GM19238 (cell line): ENCODE results near the gene AK1.
"Not testable (repeated sequence)": the region's sequence is repeated elsewhere in the genome, so short reads cannot be mapped to it uniquely, and the experiment has no call there.

Experiments used
- DNase-seq: peaks from one replicate; pipeline ENCODE4 v3.0.0; 2011; ENCODE audit warnings: low spot score; ENCODE audit not compliant: insufficient read length

The AK1 gene

GRCh38 chr9:127884976-127885490, 7.6 kb upstream of the AK1 start:
- DNase-seq: no peak

DNA sequence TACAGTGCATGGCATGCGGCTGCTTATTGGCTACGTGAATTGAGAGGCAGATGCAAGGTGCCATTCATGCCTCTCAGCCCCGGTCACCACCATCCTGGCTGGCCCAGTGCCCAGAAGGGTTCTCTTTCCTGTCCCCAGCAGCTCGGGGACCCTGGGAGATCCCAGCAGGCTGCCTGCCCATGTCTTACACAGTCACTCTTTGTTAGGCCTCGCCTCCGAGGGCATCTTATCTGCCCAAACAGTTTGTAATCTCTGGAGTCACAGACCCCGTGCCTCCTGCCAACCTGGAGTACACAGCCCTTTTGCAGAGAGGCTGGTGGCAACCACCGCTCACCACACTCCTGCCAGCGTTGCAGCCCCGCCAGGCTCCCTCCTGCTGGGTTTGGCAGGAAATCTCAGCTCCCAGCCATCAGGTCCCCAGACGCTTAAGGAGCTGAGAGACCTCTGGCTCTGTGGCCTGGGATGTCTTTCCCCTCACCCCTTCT, 7.0 kb upstream of the AK1 start:
- no peak for DNase-seq

DNA sequence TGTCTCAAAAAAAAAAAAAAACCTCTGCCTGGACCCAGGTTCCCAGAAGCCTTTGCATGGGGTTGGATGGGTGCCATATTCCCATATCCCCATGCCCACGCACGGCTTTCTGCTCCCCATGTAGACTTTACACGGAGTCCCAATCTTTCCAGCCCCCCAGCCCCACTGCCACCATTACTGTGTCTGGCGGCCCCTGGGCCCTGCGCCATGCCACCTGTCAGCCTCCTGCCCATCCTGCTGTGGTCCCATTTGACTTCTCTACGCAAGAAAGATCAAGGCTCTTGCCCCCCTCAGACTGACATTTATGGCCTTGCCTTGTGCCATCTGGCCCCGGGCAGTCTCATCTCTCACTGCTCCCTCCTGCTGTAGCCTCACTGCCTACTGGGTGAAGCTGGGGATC, 6.5 kb upstream of the AK1 start:
- DNase-seq: no peak

GRCh38 chr9:127881715-127882114, 4.2 kb upstream of the AK1 start:
- DNase-seq: not testable (repeated sequence)

- DNase-seq: no peak
Observed at GRCh38 chr9:127880143-127880542, 2.7 kb upstream of the AK1 start.

DNA sequence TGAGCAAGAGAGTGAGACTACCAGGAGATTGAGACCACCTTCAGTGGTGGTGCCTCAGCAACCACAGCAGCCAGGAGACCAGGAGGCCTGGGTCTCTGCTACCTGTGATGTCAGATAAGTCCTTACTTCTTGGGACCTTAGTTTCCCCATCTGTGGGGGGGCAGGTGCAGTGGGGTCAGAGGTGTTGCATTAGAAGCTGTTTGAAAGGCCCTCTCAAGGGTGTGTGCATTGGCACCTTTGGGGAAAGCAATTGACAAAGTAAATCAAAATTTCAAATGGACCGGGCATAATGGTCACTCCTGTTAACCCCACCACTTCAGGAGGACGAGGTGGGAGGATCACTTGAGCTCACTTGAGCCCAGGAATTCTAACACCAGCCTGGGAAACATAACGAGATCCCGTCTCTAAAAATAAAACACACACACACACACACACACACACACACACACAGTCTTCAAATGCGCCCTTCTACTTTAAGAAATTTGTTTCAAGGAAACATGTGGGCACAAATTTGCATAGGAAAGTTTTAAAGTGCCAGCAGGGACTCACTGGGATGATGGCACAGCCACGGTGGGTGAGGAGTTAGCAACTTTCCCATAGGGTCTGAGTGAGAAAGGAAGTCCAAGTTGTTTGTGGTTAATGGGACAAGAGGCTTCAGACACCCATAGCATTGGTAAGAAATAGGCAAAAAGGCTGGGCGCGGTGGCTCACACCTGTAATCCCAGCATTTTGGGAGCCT, 1.3 kb upstream of the AK1 start:
- no peak for DNase-seq

GRCh38 chr9:127878001-127878651, 651 bp upstream of the AK1 start:
- no peak for DNase-seq

- no peak for DNase-seq
Observed at GRCh38 chr9:127876764-127877562, 512 bp downstream of the AK1 start.

GRCh38 chr9:127876026-127876763, 1.3 kb downstream of the AK1 start:
- DNase-seq: no peak

DNA sequence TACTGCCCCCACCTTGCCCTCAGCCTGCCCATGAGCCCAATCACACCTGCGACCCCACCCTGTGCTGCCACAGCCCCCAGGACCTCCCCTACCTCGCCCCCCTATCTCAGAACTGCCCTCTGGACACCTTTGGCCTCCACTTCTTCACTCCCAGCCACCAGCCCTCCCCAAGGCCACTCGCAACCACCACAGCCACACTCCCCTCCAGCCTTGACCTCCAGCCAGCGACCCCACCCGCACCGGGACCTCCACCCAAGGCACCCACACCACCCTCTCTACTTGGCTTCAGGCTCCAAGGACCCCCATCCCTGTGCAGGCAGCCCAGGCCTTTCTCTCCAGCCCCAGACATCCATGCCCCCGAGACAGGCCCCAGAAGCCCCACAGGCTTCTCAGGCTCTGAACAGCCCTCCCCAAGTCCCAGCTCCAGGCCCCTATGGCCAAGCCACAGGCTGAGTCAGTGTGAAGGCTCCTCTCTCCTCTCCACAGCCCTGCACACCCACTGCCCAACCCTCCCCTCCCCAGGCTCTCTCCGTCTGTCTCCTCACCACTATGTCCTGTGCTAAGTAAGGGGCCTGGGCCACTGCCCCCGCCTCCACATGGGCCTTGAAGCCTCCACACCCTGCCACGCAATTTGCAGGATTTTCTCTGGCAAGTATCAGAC, 2.0 kb downstream of the AK1 start:
- DNase-seq: no peak

GRCh38 chr9:127874301-127875221, 2.9 kb downstream of the AK1 start:
- DNase-seq: no peak

DNA sequence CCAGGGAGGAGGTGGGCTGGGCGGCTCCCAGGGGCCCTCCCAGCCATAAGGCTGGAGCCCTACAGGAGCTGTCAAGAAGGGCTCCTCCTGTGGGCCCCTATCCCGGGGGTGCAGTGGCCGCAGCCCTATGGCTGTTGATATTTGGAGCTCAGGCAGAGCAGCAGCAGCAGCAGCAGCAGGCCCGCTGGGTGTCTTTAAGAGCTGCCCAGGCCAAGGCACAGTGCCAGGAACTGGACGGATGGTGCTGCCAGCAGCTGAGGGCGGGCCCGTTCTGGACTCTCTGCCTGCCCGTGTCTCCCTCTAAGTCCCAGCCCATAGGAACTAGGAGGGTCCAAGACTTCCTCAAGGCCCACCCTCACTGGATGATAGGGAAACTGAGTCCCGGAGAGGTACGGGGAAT, 3.6 kb downstream of the AK1 start:
- no peak for DNase-seq

- no peak for DNase-seq
Observed at GRCh38 chr9:127873223-127873691, 4.2 kb downstream of the AK1 start.

- no peak for DNase-seq
Observed at GRCh38 chr9:127872369-127873222, 4.9 kb downstream of the AK1 start.

DNA sequence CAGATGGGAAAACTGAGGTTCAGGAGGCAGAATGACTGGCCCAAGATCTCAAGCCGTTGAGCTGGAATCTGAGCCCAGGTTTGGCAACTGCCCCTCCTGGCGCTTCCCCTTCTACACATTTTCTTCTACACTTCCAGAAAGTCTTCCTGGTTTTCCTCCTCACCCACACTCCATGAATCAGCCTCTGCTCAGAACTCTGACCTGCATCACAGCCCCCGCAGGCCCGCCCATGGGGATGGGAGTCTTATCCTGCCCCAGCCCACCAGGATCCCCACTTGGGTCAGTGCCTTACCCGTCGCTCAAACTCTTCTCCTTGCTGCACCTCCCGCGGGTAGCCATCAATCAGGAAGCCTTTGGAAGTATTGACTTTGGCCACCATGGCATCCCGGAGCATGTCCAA, 5.9 kb downstream of the AK1 start:
- no peak for DNase-seq

- no peak for DNase-seq
Observed at GRCh38 chr9:127870887-127871286, 6.6 kb downstream of the AK1 start.

DNA sequence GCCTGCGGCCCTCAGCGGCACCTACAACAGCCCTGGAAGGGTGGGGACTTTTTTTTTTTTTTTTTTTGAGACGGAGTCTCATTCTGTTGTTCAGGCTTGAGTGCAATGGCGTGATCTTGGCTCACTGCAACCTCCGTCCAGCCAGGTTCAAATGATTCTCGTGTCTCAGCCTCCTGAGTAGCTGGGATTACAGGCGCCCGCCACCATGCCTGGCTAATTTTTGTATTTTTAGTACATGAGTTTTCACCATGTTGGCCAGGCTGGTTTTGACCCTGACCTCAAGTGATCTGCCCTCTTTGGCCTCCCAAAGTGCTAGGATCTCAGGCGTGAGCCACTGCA, 7.4 kb downstream of the AK1 start:
- not testable (repeated sequence) for DNase-seq

GRCh38 chr9:127869310-127870152, 7.9 kb downstream of the AK1 start:
- peak; percentile 97 for DNase-seq
